Tibial nerve (tissue), 4 donors: Measurements from ENCODE around the gene NRXN3. TPM values are rescaled to one million over a fixed set of nuclear protein-coding genes. Genes with fewer than 3 reads are reported as not detected.
A peak's percentile ranks its signal among the peaks of the same experiment; 100 is the strongest.

Experiments used
- DNase-seq, 2 donors: peaks; one replicate each; pipeline ENCODE4 v3.0.0-alpha.2; 2019; ENCODE audit warnings: low spot score in 2 of 2
- H3K27ac ChIP-seq, 4 donors: fragments of 200-600 bp; sonication (generic) in 3 of 4; one replicate each; pipeline ENCODE4 v1.5.1; 2017 to 2019; ENCODE audit warnings: mild to moderate bottlenecking in 1 of 4
- H3K27me3 ChIP-seq, 2 donors: fragments of 200-600 bp; sonication (generic) in 1 of 2; one replicate each; pipeline versions ENCODE4 v1.5.1 to v1.6.0; 2017 to 2019
- H3K36me3 ChIP-seq, 3 donors: fragments of 200-600 bp; sonication (generic); one replicate each; pipeline ENCODE4 v1.5.1; 2018 to 2019
- H3K4me1 ChIP-seq, 4 donors: fragments of 200-600 bp; sonication (generic) in 3 of 4; one replicate each; pipeline ENCODE4 v1.5.1; 2017 to 2019
- H3K4me3 ChIP-seq, 4 donors: fragments of 200-600 bp; sonication (generic) in 3 of 4; one replicate each; pipeline ENCODE4 v1.5.1; 2017 to 2019; ENCODE audit warnings: mild to moderate bottlenecking in 1 of 4, moderate library complexity in 1 of 4
- H3K9me3 ChIP-seq, 4 donors: fragments of 200-600 bp; sonication (generic) in 3 of 4; one replicate each; pipeline ENCODE4 v1.5.1; 2017 to 2019
- CTCF ChIP-seq, 5 experiments: fragments of 200-600 bp in 3 of 5; fragments of 450-650 bp in 2 of 5; sonication (generic) in 3 of 5; IDR thresholded peaks; one replicate each; pipeline ENCODE4 v1.5.1; 2016 to 2019; ENCODE audit warnings: antibody characterized with exemption in 5 of 5, mild to moderate bottlenecking in 3 of 5, moderate library complexity in 2 of 5
- EP300 ChIP-seq, 2 donors: sonication (generic); formaldehyde crosslinking; IDR thresholded peaks; one replicate each; pipeline ENCODE4 v1.6.1; 2017; ENCODE audit warnings: antibody characterized with exemption in 2 of 2, mild to moderate bottlenecking in 1 of 2
- POLR2A ChIP-seq, 2 donors: fragments of 450-650 bp; IDR thresholded peaks; one replicate each; pipeline ENCODE4 v1.6.1; 2017; ENCODE audit warnings: antibody characterized with exemption in 2 of 2, mild to moderate bottlenecking in 2 of 2, moderate library complexity in 2 of 2
- WGBS, 2 donors: methylation state at CpG; one replicate each; pipeline ENCODE4 v1.1.5; 2018; 5-methylcytosine and 5-hydroxymethylcytosine counted together
- total RNA-seq, 4 donors: library from RNA; depleted of rRNA; stranded (reverse); fragments of >200 nt; gene quantifications; one replicate each; pipeline ENCODE4 v1.1.0, GENCODE V29; 2016

NRXN3 gene
- total RNA-seq, 4 donors from 2014 or later, result 16.7 to 52.2 (median 19.7) TPM

GRCh38 chr14:79375356-79375755 is 1205.2 kb downstream of the NRXN3 start:
- no peak overlapping the region for H3K4me3 ChIP-seq
- WGBS, 2 donors, result 25 to 32% methylated on average over 7 of the region's 7 CpGs
- H3K27me3 ChIP-seq, result no peaks in the 10 kb centered on the region
- H3K4me1 ChIP-seq, result no peaks in the 10 kb centered on the region
- H3K27ac ChIP-seq, result no peak overlapping the region
- no peaks in the 10 kb centered on the region for H3K9me3 ChIP-seq
- TF ChIP-seq CTCF (IDR thresholded peaks at IDR 0.05) (no peak), EP300 (IDR thresholded peaks at IDR 0.05) (no peak), POLR2A (IDR thresholded peaks at IDR 0.05) (no peak)
- no peaks in the 10 kb centered on the region for H3K36me3 ChIP-seq
- no peak for DNase-seq

GRCh38 chr14:79376557-79376956 is 1206.4 kb downstream of the NRXN3 start:
- no peak overlapping the region for H3K27ac ChIP-seq
- H3K27me3 ChIP-seq, result no peaks in the 10 kb centered on the region
- H3K4me3 ChIP-seq, result no peak overlapping the region
- H3K4me1 ChIP-seq, result no peaks in the 10 kb centered on the region
- DNase-seq, result no peak
- no peaks in the 10 kb centered on the region for H3K9me3 ChIP-seq
- TF ChIP-seq EP300 (IDR thresholded peaks at IDR 0.05), result no peak
- TF ChIP-seq CTCF (IDR thresholded peaks at IDR 0.05), result no peak
- TF ChIP-seq POLR2A (IDR thresholded peaks at IDR 0.05), result no peak
- WGBS, 2 donors, result 59 to 67% methylated on average over 1 of the region's 1 CpG
- no peaks in the 10 kb centered on the region for H3K36me3 ChIP-seq

GRCh38 chr14:79378020-79378419 is 1207.8 kb downstream of the NRXN3 start:
- H3K36me3 ChIP-seq, result no peaks in the 10 kb centered on the region
- no peak for TF ChIP-seq CTCF (IDR thresholded peaks at IDR 0.05)
- no peak for TF ChIP-seq POLR2A (IDR thresholded peaks at IDR 0.05)
- no peak for TF ChIP-seq EP300 (IDR thresholded peaks at IDR 0.05)

GRCh38 chr14:79379266-79379665 is 1209.1 kb downstream of the NRXN3 start:
- H3K27ac ChIP-seq, result no peak overlapping the region
- H3K4me3 ChIP-seq, result no peak overlapping the region
- 88 to 90% methylated on average over 5 of the region's 5 CpGs for WGBS, 2 donors
- no peaks in the 10 kb centered on the region for H3K36me3 ChIP-seq
- H3K4me1 ChIP-seq, result peaks cover 0 to 20% (median 0%) of the 10 kb centered on the region in 4 donors
- TF ChIP-seq POLR2A (IDR thresholded peaks at IDR 0.05) (no peak), CTCF (IDR thresholded peaks at IDR 0.05) (no peak), EP300 (IDR thresholded peaks at IDR 0.05) (no peak)
- DNase-seq, result no peak
- H3K27me3 ChIP-seq, result no peaks in the 10 kb centered on the region
- no peaks in the 10 kb centered on the region for H3K9me3 ChIP-seq

More at GRCh38 chr14:79378020-79378419, 1207.8 kb downstream of the NRXN3 start:
- Histone ChIP-seq H3K4me1 (peaks cover 0 to 10% (median 0%) of the 10 kb centered on the region in 4 donors), H3K27me3 (no peaks in the 10 kb centered on the region), H3K27ac (no peak overlapping the region), H3K9me3 (no peaks in the 10 kb centered on the region), H3K4me3 (no peak overlapping the region)
- 59 to 70% methylated on average over 2 of the region's 2 CpGs for WGBS, 2 donors
- no peak for DNase-seq

GRCh38 chr14:79383031-79383430 is 1212.9 kb downstream of the NRXN3 start:
- DNase-seq, result no peak
- Histone ChIP-seq H3K27ac (peak overlapping the region in 1 of 4 donors; percentile 24), H3K27me3 (no peaks in the 10 kb centered on the region), H3K4me3 (no peak overlapping the region), H3K4me1 (peaks cover 0 to 23% (median 0%) of the 10 kb centered on the region in 4 donors), H3K36me3 (no peaks in the 10 kb centered on the region), H3K9me3 (no peaks in the 10 kb centered on the region)
- TF ChIP-seq CTCF (IDR thresholded peaks at IDR 0.05) (no peak), EP300 (IDR thresholded peaks at IDR 0.05) (no peak), POLR2A (IDR thresholded peaks at IDR 0.05) (no peak)
